IMR-90 (cell line): ENCODE data around the gene TMEM181. TPM values are rescaled to one million over a fixed set of nuclear protein-coding genes. Genes with fewer than 3 reads are reported as not detected.

Experiments used
- ATAC-seq: fragments of 200-7000 bp; cut with Tn5 transposase; 2 replicates; pipeline ENCODE4 v1.9.1; 2020; ENCODE audit warnings: low read depth, mild to moderate bottlenecking, moderate library complexity
- BruUV-seq: library from RNA; stranded (reverse); fragments of 400-500 nt; replicated peaks from 2 replicates; lab custom pipeline; 2021; lab: Mats Ljungman, UMichigan
- CTCF ChIA-PET: fragments of 300-600 bp; formaldehyde crosslinking; extraction: SDS; loops from one replicate; lab custom pipeline; 2021; ENCODE audit warnings: antibody characterized with exemption; lab: Yijun Ruan, JAX
- POLR2A ChIA-PET: fragments of 300-600 bp; sonication (Branson Sonifier 250); formaldehyde crosslinking; loops from one replicate; lab custom pipeline; 2022; ENCODE audit warnings: antibody characterized with exemption; ENCODE audit not compliant: unreplicated experiment; lab: Charles Lee
- DNase-seq: peaks from one replicate; pipeline ENCODE4 v3.0.0; 2013
- H2AFZ ChIP-seq: replicated peaks from 2 replicates; pipeline ENCODE3; 2013; ENCODE audit warnings: low read length, mild to moderate bottlenecking; ENCODE audit not compliant: poor library complexity
- H2AK5ac ChIP-seq: 2 replicates; pipeline ENCODE4 v1.6.1; 2013; ENCODE audit warnings: low read depth, low read length, inconsistent platforms
- H2AK9ac ChIP-seq: replicated peaks from 2 replicates; pipeline ENCODE3; 2013; ENCODE audit warnings: mild to moderate bottlenecking, low read depth, low read length, moderate library complexity; ENCODE audit not compliant: poor library complexity
- H2BK120ac ChIP-seq: 2 replicates; pipeline ENCODE4 v1.6.1; 2013; ENCODE audit warnings: low read depth, low read length, inconsistent platforms
- H2BK15ac ChIP-seq: 3 replicates; pipeline ENCODE4 v1.6.1; 2013; ENCODE audit warnings: low read depth, low read length, inconsistent platforms
- H2BK20ac ChIP-seq: 2 replicates; pipeline ENCODE4 v1.6.1; 2013; ENCODE audit warnings: low read depth, mild to moderate bottlenecking, inconsistent platforms, low read length, moderate library complexity
- H2BK5ac ChIP-seq: 2 replicates; pipeline ENCODE4 v1.6.1; 2013; ENCODE audit warnings: mild to moderate bottlenecking, low read depth, low read length, inconsistent platforms; ENCODE audit not compliant: poor library complexity, severe bottlenecking
- H3K14ac ChIP-seq: replicated peaks from 2 replicates; pipeline ENCODE4 v1.6.1; 2013; ENCODE audit warnings: low read depth, low read length, inconsistent platforms
- H3K18ac ChIP-seq: 2 replicates; pipeline ENCODE4 v1.6.1; 2013; ENCODE audit warnings: low read depth, low read length, control low read depth
- H3K23ac ChIP-seq: 2 replicates; pipeline ENCODE4 v1.6.1; 2013; ENCODE audit warnings: low read depth, low read length, inconsistent platforms
- H3K27ac ChIP-seq: 2 replicates; pipeline ENCODE4 v1.5.1; 2013; ENCODE audit warnings: mild to moderate bottlenecking, control low read depth, low read length; ENCODE audit not compliant: insufficient read depth
- H3K27me3 ChIP-seq: 2 replicates; pipeline ENCODE4 v1.6.1; 2013; ENCODE audit warnings: low read length; ENCODE audit not compliant: control insufficient read depth, insufficient read depth
- H3K36me3 ChIP-seq: 2 replicates; pipeline ENCODE4 v1.6.1; 2013; ENCODE audit warnings: low read length, mixed read lengths; ENCODE audit not compliant: control insufficient read depth, insufficient read depth
- H3K4ac ChIP-seq: 2 replicates; pipeline ENCODE4 v1.6.1; 2013; ENCODE audit warnings: low read depth, low read length, inconsistent platforms
- H3K4me1 ChIP-seq: 2 replicates; pipeline ENCODE4 v1.6.1; 2013; ENCODE audit warnings: low read length, mixed read lengths; ENCODE audit not compliant: control insufficient read depth, insufficient read depth
- H3K4me2 ChIP-seq: 2 replicates; pipeline ENCODE4 v1.6.1; 2013; ENCODE audit warnings: low read depth, mild to moderate bottlenecking, control low read depth, low read length, moderate library complexity
- H3K4me3 ChIP-seq: 2 replicates; pipeline ENCODE4 v1.5.1; 2013; ENCODE audit warnings: low read depth, mild to moderate bottlenecking, control low read depth, low read length, moderate library complexity; ENCODE audit not compliant: insufficient read depth
- H3K56ac ChIP-seq: 2 replicates; pipeline ENCODE4 v1.6.1; 2013; ENCODE audit warnings: low read length, inconsistent platforms; ENCODE audit not compliant: insufficient read depth; ENCODE audit errors: extremely low read depth
- H3K79me1 ChIP-seq, 2 experiments: 2 replicates each; pipeline ENCODE4 v1.6.1; 2013; ENCODE audit warnings: low read length in 2 of 2, inconsistent platforms in 1 of 2, low read depth in 1 of 2
- H3K9ac ChIP-seq: 2 replicates; pipeline ENCODE4 v1.6.1; 2013; ENCODE audit warnings: low read depth, low read length, control low read depth
- H3K9me1 ChIP-seq: 2 replicates; pipeline ENCODE4 v1.6.1; 2013; ENCODE audit warnings: low read length, inconsistent platforms; ENCODE audit not compliant: insufficient read depth
- H3K9me3 ChIP-seq: 2 replicates; pipeline ENCODE4 v1.6.1; 2013; ENCODE audit warnings: low read length; ENCODE audit not compliant: control insufficient read depth, insufficient read depth
- H4K20me1 ChIP-seq: 2 replicates; pipeline ENCODE4 v1.6.1; 2013; ENCODE audit warnings: low read length, inconsistent platforms; ENCODE audit not compliant: insufficient read depth
- H4K5ac ChIP-seq: 2 replicates; pipeline ENCODE4 v1.6.1; 2013; ENCODE audit warnings: mild to moderate bottlenecking, low read depth, low read length, control low read depth
- H4K8ac ChIP-seq, 2 experiments: 2 replicates each; pipeline ENCODE4 v1.6.1; 2013; ENCODE audit warnings: low read depth in 2 of 2, low read length in 2 of 2, control low read depth in 1 of 2, inconsistent platforms in 1 of 2
- H4K91ac ChIP-seq: 2 replicates; pipeline ENCODE4 v1.6.1; 2013; ENCODE audit warnings: low read depth, low read length, inconsistent platforms; ENCODE audit not compliant: insufficient read depth
- BHLHE40 ChIP-seq: fragments of 150-350 bp; IDR thresholded peaks from 2 replicates; pipeline ENCODE4 v1.6.1; 2016; ENCODE audit warnings: mild to moderate bottlenecking, low read depth, low read length
- CEBPB ChIP-seq: IDR thresholded peaks from 2 replicates; pipeline ENCODE4 v1.6.1; 2012; ENCODE audit warnings: low read depth, low read length, improper control_type of control experiment
- FOS ChIP-seq: fragments of 150-350 bp; IDR thresholded peaks from 2 replicates; pipeline ENCODE4 v1.6.1; 2016; ENCODE audit warnings: low read depth, low read length
- MAFK ChIP-seq: IDR thresholded peaks from 2 replicates; pipeline ENCODE4 v1.6.1; 2012; ENCODE audit warnings: low read depth, low read length, improper control_type of control experiment
- NFE2L2 ChIP-seq: fragments of 150-350 bp; IDR thresholded peaks from 2 replicates; pipeline ENCODE4 v1.6.1; 2016; ENCODE audit warnings: low read depth, mild to moderate bottlenecking, low read length
- RAD21 ChIP-seq: IDR thresholded peaks from 2 replicates; pipeline ENCODE4 v1.6.1; 2012; ENCODE audit warnings: low read length, improper control_type of control experiment
- RCOR1 ChIP-seq: IDR thresholded peaks from 2 replicates; pipeline ENCODE4 v1.6.1; 2012; ENCODE audit warnings: mild to moderate bottlenecking, low read length, improper control_type of control experiment; ENCODE audit not compliant: insufficient replicate concordance
- RFX5 ChIP-seq: IDR thresholded peaks from 2 replicates; pipeline ENCODE4 v1.8.0; 2012; ENCODE audit warnings: low read depth, mild to moderate bottlenecking, low read length, moderate library complexity
- SMC3 ChIP-seq: fragments of 150-350 bp; IDR thresholded peaks from 2 replicates; pipeline ENCODE4 v1.6.1; 2016; ENCODE audit warnings: low read depth, mild to moderate bottlenecking, antibody characterized with exemption, low read length, moderate library complexity
- WGBS, 2 experiments: methylation state at CpG; one replicate each; pipeline versions ENCODE4 v1.1.5 to v1.1.7; 2013; ENCODE audit warnings: missing lambda C conversion rate in 2 of 2; ENCODE audit not compliant: insufficient read length in 1 of 2; ENCODE audit errors: extremely low coverage in 2 of 2; 5-methylcytosine and 5-hydroxymethylcytosine counted together
- dilution Hi-C: fragments of 300-500 bp; cut with HindIII; formaldehyde crosslinking; loops from one replicate; pipeline ENCODE4 v1.14.3; 2018; ENCODE audit warnings: low sequenced_read_pairs; ENCODE audit not compliant: unreplicated experiment
- in situ Hi-C: fragments of 300-500 bp; cut with MboI; formaldehyde crosslinking; loops from 3 replicates; pipeline ENCODE4 v1.14.3; 2019; ENCODE audit warnings: low sequenced_read_pairs, inconsistent platforms, mixed read lengths
- intact Hi-C: fragments of 100-400 bp; cut with micrococcal nuclease; formaldehyde crosslinking; loops from 2 replicates; pipeline ENCODE4 v1.10.0; 2022
- polyA plus RNA-seq, 3 experiments: library from polyadenylated mRNA; depleted of rRNA; stranded (reverse); fragments of >200 nt; gene quantifications; 2 replicates each; pipeline ENCODE4 v1.2.3, GENCODE V29; 2012; ENCODE audit warnings: low replicate concordance in 1 of 3
- total RNA-seq: library from RNA; depleted of rRNA; stranded (reverse); fragments of >200 nt; gene quantifications from 2 replicates; pipeline ENCODE4 v1.2.3, GENCODE V29; 2012
- TF ChIP-seq, protein P1 (sequence below): fragments of 150-350 bp; IDR thresholded peaks from 2 replicates; pipeline ENCODE4 v1.6.1; 2016; ENCODE audit warnings: low read depth, mild to moderate bottlenecking, low read length, moderate library complexity, borderline replicate concordance
- TF ChIP-seq, protein P2 (sequence below): fragments of 150-350 bp; IDR thresholded peaks from 2 replicates; pipeline ENCODE4 v1.6.1; 2017; ENCODE audit warnings: mild to moderate bottlenecking, antibody characterized with exemption, low read length, low read depth
- TF ChIP-seq, protein P3 (sequence below): conservative IDR thresholded peaks from 2 replicates; pipeline ENCODE4 v1.5.1; 2012; ENCODE audit warnings: mild to moderate bottlenecking, low read depth, low read length, improper control_type of control experiment

The TMEM181 gene
- total and polyA plus RNA-seq, 2 of the 4 experiments (the other 2 are of a cell fraction) = 22.8 to 27.8 TPM

DNA sequence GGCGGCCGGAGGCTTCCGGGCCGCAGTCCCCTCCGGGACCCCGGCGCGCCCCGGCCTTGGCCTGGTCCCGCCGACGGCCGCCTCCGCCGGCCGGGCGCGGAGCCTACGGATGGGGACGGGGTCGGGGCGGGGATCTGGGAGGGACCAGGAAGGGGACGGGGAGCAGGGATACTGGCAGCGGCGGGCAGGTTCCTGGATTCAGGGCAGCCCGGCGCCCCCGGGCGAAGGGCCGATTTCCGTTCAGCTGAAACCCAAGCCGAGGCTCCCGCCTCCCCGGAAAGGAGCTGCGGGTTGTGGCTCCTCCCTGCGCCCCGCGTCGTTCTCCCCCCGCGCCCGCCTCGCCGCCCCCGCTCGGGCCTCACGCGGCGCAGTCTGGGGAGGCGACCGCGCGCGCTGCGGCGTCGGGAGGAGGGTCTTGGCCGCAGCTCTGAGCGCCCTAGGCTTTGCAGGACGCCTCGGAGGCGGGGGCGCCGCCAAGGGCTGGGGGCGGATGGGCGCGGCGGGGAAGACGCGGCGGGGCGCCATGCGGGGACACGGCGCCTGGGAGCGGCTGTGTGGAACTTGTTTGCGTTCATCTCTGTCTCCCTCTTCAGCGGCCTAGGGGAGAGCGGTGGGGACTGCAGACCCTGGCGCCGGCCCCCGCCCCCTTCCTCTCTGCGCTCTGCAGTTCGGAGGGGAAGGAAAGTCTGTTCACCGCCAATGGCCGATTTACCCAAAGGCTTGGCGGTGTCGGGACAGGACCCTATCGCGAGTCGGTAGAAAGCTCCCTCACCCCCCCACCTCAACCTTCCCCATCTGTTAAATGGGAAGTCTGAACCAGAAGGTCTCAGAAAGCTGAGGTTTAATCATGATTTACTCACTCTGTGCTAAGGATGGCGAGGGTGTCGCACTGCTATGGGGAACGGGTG is 22.7 kb upstream of the TMEM181 start (continued):
- no peak for TF ChIP-seq RFX5
- TF ChIP-seq RAD21 = no peak

DNA sequence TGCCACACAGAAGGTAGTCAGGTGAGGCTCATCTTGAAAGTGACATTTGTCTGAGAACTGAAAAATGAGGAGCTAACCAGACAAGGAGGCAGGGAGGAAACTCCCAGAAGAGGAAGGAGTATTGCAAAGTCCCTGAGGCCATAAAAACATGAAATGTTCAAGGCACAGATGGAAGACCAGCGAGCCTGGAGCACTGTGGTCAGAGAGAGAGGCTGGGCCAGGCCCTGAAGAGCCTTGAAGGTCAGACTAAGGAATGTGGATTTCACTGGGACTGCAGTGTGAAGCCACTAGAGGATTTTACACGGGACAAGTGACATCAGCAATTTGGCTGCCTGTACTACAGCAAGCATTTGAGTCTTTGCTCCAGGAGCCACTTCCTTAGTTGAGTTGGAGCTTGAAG is 21.1 kb upstream of the TMEM181 start:
- Histone ChIP-seq H2AK9ac (no peak overlapping the region), H3K18ac (no peak overlapping the region), H3K27ac (no peak overlapping the region), H4K91ac (no peak overlapping the region), H2BK5ac (no peak overlapping the region), H2AFZ (no peak overlapping the region), H4K8ac (no peak overlapping the region), H3K14ac (no peak overlapping the region), H3K23ac (no peak overlapping the region), H3K4ac (no peak overlapping the region), H4K20me1 (no peaks in the 10 kb centered on the region), H2BK20ac (no peak overlapping the region), H3K4me3 (no peak overlapping the region), H2AK5ac (no peak overlapping the region), H3K9me3 (0 out of 2 replicates have a peak, but pooled peaks cover 2% of the 10 kb centered on the region), H3K56ac (no peak overlapping the region), H4K5ac (no peak overlapping the region), H3K27me3 (peaks cover 42% of the 10 kb centered on the region), H3K9me1 (no peaks in the 10 kb centered on the region), H2BK15ac (no peak overlapping the region), H3K9ac (no peak overlapping the region), H2BK120ac (no peak overlapping the region), H3K4me1 (peaks cover 2% of the 10 kb centered on the region; the same call in 1 of the 2 replicates), H3K36me3 (no peaks in the 10 kb centered on the region), H3K79me1 (no peaks in the 10 kb centered on the region), H3K4me2 (no peak overlapping the region)
- dilution Hi-C loops = no loop called here
- CTCF ChIA-PET = interaction anchor here (0.8 to 1.1 kb wide), 2 partner anchors 20 to 318 kb away, joined by 3 to 6 read pairs; no protein-coding TSS in a partner anchor
- WGBS, 2 experiments = 80% methylated on average over 1 of the region's 2 CpGs; no CpG with 5 or more reads in 1 of the 2 experiments
- in situ Hi-C loops = no loop called here
- intact Hi-C loops = no loop called here
- TF ChIP-seq MAFK (no peak), RAD21 (no peak), RCOR1 (no peak), SMC3 (no peak), CEBPB (no peak), NFE2L2 (no peak), BHLHE40 (no peak), RFX5 (no peak), FOS (no peak)
- TF ChIP-seq, protein P1, sequence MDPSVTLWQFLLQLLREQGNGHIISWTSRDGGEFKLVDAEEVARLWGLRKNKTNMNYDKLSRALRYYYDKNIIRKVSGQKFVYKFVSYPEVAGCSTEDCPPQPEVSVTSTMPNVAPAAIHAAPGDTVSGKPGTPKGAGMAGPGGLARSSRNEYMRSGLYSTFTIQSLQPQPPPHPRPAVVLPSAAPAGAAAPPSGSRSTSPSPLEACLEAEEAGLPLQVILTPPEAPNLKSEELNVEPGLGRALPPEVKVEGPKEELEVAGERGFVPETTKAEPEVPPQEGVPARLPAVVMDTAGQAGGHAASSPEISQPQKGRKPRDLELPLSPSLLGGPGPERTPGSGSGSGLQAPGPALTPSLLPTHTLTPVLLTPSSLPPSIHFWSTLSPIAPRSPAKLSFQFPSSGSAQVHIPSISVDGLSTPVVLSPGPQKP = no peak
- TF ChIP-seq, protein P2, sequence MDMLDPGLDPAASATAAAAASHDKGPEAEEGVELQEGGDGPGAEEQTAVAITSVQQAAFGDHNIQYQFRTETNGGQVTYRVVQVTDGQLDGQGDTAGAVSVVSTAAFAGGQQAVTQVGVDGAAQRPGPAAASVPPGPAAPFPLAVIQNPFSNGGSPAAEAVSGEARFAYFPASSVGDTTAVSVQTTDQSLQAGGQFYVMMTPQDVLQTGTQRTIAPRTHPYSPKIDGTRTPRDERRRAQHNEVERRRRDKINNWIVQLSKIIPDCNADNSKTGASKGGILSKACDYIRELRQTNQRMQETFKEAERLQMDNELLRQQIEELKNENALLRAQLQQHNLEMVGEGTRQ = no peak
- TF ChIP-seq, protein P3, sequence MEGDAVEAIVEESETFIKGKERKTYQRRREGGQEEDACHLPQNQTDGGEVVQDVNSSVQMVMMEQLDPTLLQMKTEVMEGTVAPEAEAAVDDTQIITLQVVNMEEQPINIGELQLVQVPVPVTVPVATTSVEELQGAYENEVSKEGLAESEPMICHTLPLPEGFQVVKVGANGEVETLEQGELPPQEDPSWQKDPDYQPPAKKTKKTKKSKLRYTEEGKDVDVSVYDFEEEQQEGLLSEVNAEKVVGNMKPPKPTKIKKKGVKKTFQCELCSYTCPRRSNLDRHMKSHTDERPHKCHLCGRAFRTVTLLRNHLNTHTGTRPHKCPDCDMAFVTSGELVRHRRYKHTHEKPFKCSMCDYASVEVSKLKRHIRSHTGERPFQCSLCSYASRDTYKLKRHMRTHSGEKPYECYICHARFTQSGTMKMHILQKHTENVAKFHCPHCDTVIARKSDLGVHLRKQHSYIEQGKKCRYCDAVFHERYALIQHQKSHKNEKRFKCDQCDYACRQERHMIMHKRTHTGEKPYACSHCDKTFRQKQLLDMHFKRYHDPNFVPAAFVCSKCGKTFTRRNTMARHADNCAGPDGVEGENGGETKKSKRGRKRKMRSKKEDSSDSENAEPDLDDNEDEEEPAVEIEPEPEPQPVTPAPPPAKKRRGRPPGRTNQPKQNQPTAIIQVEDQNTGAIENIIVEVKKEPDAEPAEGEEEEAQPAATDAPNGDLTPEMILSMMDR = no peak
- no peak for ATAC-seq
- POLR2A ChIA-PET = no interaction called here
- no peak for DNase-seq
- no TSS peak for BruUV-seq
